HEK293 (cell line): ENCODE measurements around the gene VOPP1.

Source experiments
- CTCF ChIA-PET: fragments of 350-600 bp; formaldehyde crosslinking; extraction: SDS; loops from one replicate; lab custom pipeline; 2021; ENCODE audit warnings: antibody characterized with exemption; lab: Yijun Ruan, JAX
- POLR2A ChIA-PET: fragments of 300-600 bp; formaldehyde crosslinking; extraction: SDS; loops from one replicate; lab custom pipeline; 2020; ENCODE audit warnings: antibody characterized with exemption, inconsistent platforms; lab: Yijun Ruan, JAX
- H3K27ac ChIP-seq: fragments of 200-500 bp; sonication (Bioruptor generic); 2 replicates; pipeline ENCODE4 v1.5.1; 2014; ENCODE audit warnings: low read depth, low read length, control low read depth, inconsistent platforms; ENCODE audit errors: extremely low read depth
- H3K36me3 ChIP-seq, 2 experiments: fragments of 200-500 bp in 1 of 2; sonication (Bioruptor generic) in 1 of 2; 1 replicate in 1 of 2; 2 replicates in 1 of 2; pipeline ENCODE4 v1.5.1; 2014 to 2017; ENCODE audit warnings: inconsistent platforms in 2 of 2, low read length in 2 of 2; ENCODE audit not compliant: control insufficient read depth in 2 of 2, insufficient read depth in 1 of 2
- H3K4me1 ChIP-seq: fragments of 200-500 bp; sonication (Bioruptor generic); 2 replicates; pipeline ENCODE4 v1.5.1; 2014; ENCODE audit warnings: mild to moderate bottlenecking, low read length, inconsistent platforms; ENCODE audit not compliant: control insufficient read depth, insufficient read depth
- H3K4me3 ChIP-seq: 2 replicates; pipeline ENCODE4 v1.5.1; 2011; ENCODE audit warnings: low read depth, mild to moderate bottlenecking, control low read depth, low read length, moderate library complexity
- H3K9me3 ChIP-seq: fragments of 200-500 bp; sonication (Bioruptor generic); 2 replicates; pipeline ENCODE4 v1.5.1; 2014; ENCODE audit warnings: low read depth, low read length, inconsistent platforms; ENCODE audit not compliant: control insufficient read depth, insufficient read depth
- ATF2 ChIP-seq: fragments of 450-650 bp; formaldehyde crosslinking; IDR thresholded peaks from 2 replicates; pipeline ENCODE4 v1.5.1; 2016; ENCODE audit warnings: missing biosample characterization, missing genetic modification characterization, low read depth
- KLF10 ChIP-seq: fragments of 450-650 bp; IDR thresholded peaks from 2 replicates; pipeline ENCODE4 v1.5.1; 2018; ENCODE audit warnings: missing biosample characterization, mild to moderate bottlenecking, missing genetic modification characterization
- KLF16 ChIP-seq: fragments of 450-650 bp; formaldehyde crosslinking; IDR thresholded peaks from 2 replicates; pipeline ENCODE4 v1.5.1; 2017; ENCODE audit warnings: missing biosample characterization, missing genetic modification characterization
- PRDM2 ChIP-seq: fragments of 450-650 bp; formaldehyde crosslinking; IDR thresholded peaks from 2 replicates; pipeline ENCODE4 v1.5.1; 2016; ENCODE audit warnings: missing biosample characterization, missing genetic modification characterization, borderline replicate concordance
- SP2 ChIP-seq: fragments of 450-650 bp; formaldehyde crosslinking; IDR thresholded peaks from 2 replicates; pipeline ENCODE4 v1.5.1; 2016; ENCODE audit warnings: missing biosample characterization, missing genetic modification characterization
- YY2 ChIP-seq: fragments of 450-650 bp; formaldehyde crosslinking; IDR thresholded peaks from 2 replicates; pipeline ENCODE4 v1.5.1; 2016; ENCODE audit warnings: missing biosample characterization, missing genetic modification characterization
- ZEB2 ChIP-seq: fragments of 450-650 bp; formaldehyde crosslinking; IDR thresholded peaks from 2 replicates; pipeline ENCODE4 v1.5.1; 2016; ENCODE audit warnings: missing biosample characterization, missing genetic modification characterization
- ZNF174 ChIP-seq: fragments of 450-650 bp; formaldehyde crosslinking; IDR thresholded peaks from 2 replicates; pipeline ENCODE4 v1.5.0; 2017; ENCODE audit warnings: missing biosample characterization, mild to moderate bottlenecking, missing genetic modification characterization
- ZNF214 ChIP-seq: fragments of 450-650 bp; formaldehyde crosslinking; IDR thresholded peaks from 2 replicates; pipeline ENCODE4 v1.5.1; 2017; ENCODE audit warnings: missing biosample characterization, mild to moderate bottlenecking, missing genetic modification characterization, borderline replicate concordance
- ZNF223 ChIP-seq: fragments of 450-650 bp; formaldehyde crosslinking; IDR thresholded peaks from 2 replicates; pipeline ENCODE4 v1.5.1; 2016; ENCODE audit warnings: missing biosample characterization, missing genetic modification characterization
- ZNF24 ChIP-seq: fragments of 450-650 bp; formaldehyde crosslinking; IDR thresholded peaks from 2 replicates; pipeline ENCODE4 v1.5.1; 2016; ENCODE audit warnings: missing biosample characterization, missing genetic modification characterization
- ZNF280C ChIP-seq: fragments of 450-650 bp; formaldehyde crosslinking; IDR thresholded peaks from 2 replicates; pipeline ENCODE4 v1.5.1; 2016; ENCODE audit warnings: missing biosample characterization, missing genetic modification characterization
- ZNF354C ChIP-seq: fragments of 450-650 bp; formaldehyde crosslinking; IDR thresholded peaks from 2 replicates; pipeline ENCODE4 v1.5.1; 2016; ENCODE audit warnings: missing biosample characterization, missing genetic modification characterization, low read depth, borderline replicate concordance
- ZNF558 ChIP-seq: fragments of 450-650 bp; formaldehyde crosslinking; IDR thresholded peaks from 2 replicates; pipeline ENCODE4 v1.5.1; 2016; ENCODE audit warnings: missing biosample characterization, missing genetic modification characterization
- ZNF560 ChIP-seq: fragments of 450-650 bp; formaldehyde crosslinking; IDR thresholded peaks from 2 replicates; pipeline ENCODE4 v1.5.1; 2017; ENCODE audit warnings: missing biosample characterization, missing genetic modification characterization, borderline replicate concordance
- ZNF561 ChIP-seq: fragments of 450-650 bp; IDR thresholded peaks from 2 replicates; pipeline ENCODE4 v1.5.1; 2018; ENCODE audit warnings: missing biosample characterization, missing genetic modification characterization, borderline replicate concordance
- ZNF704 ChIP-seq: fragments of 450-650 bp; formaldehyde crosslinking; IDR thresholded peaks from 2 replicates; pipeline ENCODE4 v1.5.1; 2016; ENCODE audit warnings: missing biosample characterization, missing genetic modification characterization
- ZNF747 ChIP-seq: fragments of 450-650 bp; formaldehyde crosslinking; IDR thresholded peaks from 2 replicates; pipeline ENCODE4 v1.5.1; 2016; ENCODE audit warnings: missing biosample characterization, missing genetic modification characterization
- ZNF76 ChIP-seq: fragments of 450-650 bp; formaldehyde crosslinking; IDR thresholded peaks from 2 replicates; pipeline ENCODE4; 2016; ENCODE audit warnings: low read depth, missing biosample characterization, missing genetic modification characterization, borderline replicate concordance
- ZSCAN4 ChIP-seq: fragments of 450-650 bp; formaldehyde crosslinking; IDR thresholded peaks from 2 replicates; pipeline ENCODE4 v1.5.1; 2017; ENCODE audit warnings: missing biosample characterization, missing genetic modification characterization

The VOPP1 gene

GRCh38 chr7:55500117-55500756 is 72.1 kb downstream of the VOPP1 start (continued):
- no peak for TF ChIP-seq PRDM2 (tag by site-specific recombination)
- TF ChIP-seq ZNF747 (tag by site-specific recombination) = no peak
- TF ChIP-seq ZSCAN4 = no peak
- no peak for TF ChIP-seq ATF2 (tag by site-specific recombination)

GRCh38 chr7:55499591-55499990 is 72.7 kb downstream of the VOPP1 start:
- H3K36me3 ChIP-seq = no peaks in the 10 kb centered on the region
- CTCF ChIA-PET = no interaction called here

GRCh38 chr7:55498770-55499169 is 73.5 kb downstream of the VOPP1 start:
- ChIA-PET CTCF (no interaction called here), POLR2A (no interaction called here)
- no peak overlapping the region for H3K27ac ChIP-seq
- H3K4me1 ChIP-seq = no peaks in the 10 kb centered on the region
- no peak overlapping the region for H3K4me3 ChIP-seq
- no peaks in the 10 kb centered on the region for H3K36me3 ChIP-seq
- H3K9me3 ChIP-seq = no peaks in the 10 kb centered on the region
- no peak for TF ChIP-seq SP2 (tag by site-specific recombination)
- no peak for TF ChIP-seq ZNF704 (tag by site-specific recombination)
- TF ChIP-seq YY2 (tag by site-specific recombination) = no peak
- no peak for TF ChIP-seq ZNF76 (tag by site-specific recombination)
- TF ChIP-seq KLF16 (tag by site-specific recombination) = no peak
- TF ChIP-seq ZNF223 = no peak
- TF ChIP-seq ZNF280C = no peak
- TF ChIP-seq ZNF560 (tag by site-specific recombination) = no peak

More at GRCh38 chr7:55499591-55499990, 72.7 kb downstream of the VOPP1 start:
- no peaks in the 10 kb centered on the region for H3K4me1 ChIP-seq
- no peak overlapping the region for H3K27ac ChIP-seq
- POLR2A ChIA-PET = no interaction called here
- no peaks in the 10 kb centered on the region for H3K9me3 ChIP-seq
- TF ChIP-seq ZEB2 (tag by site-specific recombination) = no peak
- no peak for TF ChIP-seq ZNF280C
- TF ChIP-seq ZNF561 (tag by site-specific recombination) = no peak
- TF ChIP-seq ZNF354C = no peak
- no peak for TF ChIP-seq ZNF214 (tag by site-specific recombination)
- no peak for TF ChIP-seq ZNF174
- no peak for TF ChIP-seq KLF10 (tag by site-specific recombination)
- TF ChIP-seq ZNF558 (tag by site-specific recombination) = no peak
- no peak for TF ChIP-seq ZNF24 (tag by site-specific recombination)
- TF ChIP-seq, all 188 proteins: peak for 0
- H3K4me3 ChIP-seq = no peak overlapping the region
